GM21423 (cell line): ENCODE data around the gene CDK12.

Experiments
- ATAC-seq: cut with Tn5 transposase; IDR thresholded peaks from one replicate; pipeline ENCODE4 v1.9.1; 2021; ENCODE audit warnings: mild to moderate bottlenecking, moderate library complexity; ENCODE audit not compliant: unreplicated experiment

The CDK12 gene

GRCh38 chr17:39548494-39549225, 87.4 kb downstream of the CDK12 start:
- no peak for ATAC-seq

GRCh38 chr17:39549747-39550573, 88.7 kb downstream of the CDK12 start:
- no peak for ATAC-seq

GRCh38 chr17:39551879-39552278, 90.6 kb downstream of the CDK12 start:
- no peak for ATAC-seq

DNA sequence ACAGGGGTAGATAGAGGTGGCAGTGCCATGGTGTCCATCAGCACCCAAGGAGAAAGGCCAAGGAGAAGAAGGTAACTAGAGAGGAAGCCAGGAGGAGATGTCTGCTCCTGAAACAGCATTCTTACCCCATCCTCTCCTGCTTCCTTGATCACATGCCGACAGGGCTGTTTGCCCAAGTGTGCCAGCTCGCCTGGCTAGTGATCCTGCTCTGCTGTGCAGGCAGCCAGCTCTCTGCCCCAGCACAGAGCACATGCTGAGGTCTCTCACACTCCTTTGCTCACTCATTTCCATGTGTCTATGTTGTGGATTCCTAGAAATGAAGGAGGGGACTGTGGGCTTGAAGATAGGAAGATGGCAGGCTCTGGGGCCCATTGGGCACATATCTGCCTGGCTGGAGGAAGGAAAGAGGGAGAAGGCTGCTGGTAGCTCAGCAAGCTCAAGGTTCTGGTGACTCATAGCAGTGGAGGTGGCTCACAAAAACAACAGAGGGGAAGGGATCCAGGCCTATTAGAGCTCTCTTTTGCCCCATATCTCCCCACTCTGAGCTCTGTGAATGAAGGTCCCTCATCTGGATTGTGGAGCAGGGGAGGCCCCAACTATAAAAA, 92.2 kb downstream of the CDK12 start:
- no peak for ATAC-seq

- no peak for ATAC-seq
These were observed 94.1 kb downstream of the CDK12 start for GRCh38 chr17:39555368-39555767.

DNA sequence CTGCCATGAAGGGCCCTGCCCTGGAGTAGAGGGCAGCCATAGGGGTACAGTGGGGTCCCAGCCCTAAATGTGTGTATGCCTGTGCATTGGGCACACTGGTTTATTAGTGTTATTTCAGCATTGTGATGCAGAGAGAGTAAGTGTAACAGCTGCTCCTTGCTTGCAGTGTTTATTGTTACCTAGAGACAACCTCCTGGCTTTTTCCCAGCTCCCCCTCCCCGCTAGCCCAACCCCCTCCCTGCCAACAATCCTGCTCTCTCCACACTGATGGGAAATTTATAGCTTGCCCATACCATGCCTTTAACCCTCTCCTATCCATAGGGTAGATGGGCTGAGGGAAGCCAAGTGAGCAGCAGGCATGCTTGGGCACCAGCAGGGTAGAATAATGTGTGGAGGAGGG, 95.1 kb downstream of the CDK12 start:
- no peak for ATAC-seq

DNA sequence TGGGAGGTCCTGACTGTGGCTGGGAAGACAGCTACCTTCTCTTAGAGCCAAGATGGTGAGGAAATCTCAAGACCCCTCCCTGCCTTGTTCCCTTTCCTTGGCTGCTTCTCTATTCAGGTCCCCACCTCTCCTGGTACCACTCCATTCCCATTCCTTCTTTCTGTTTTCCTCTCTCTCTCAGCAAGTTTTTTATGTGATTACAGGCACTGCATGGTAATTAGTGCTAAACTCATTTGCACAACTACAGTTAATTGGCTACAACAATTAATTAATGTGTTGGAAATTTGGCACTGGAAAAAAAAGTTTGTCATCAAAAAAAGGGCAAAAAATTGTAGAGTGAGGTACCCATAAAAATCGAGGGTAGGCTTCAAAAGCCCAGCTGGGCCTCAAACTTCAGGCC, 101.1 kb downstream of the CDK12 start:
- no peak for ATAC-seq

DNA sequence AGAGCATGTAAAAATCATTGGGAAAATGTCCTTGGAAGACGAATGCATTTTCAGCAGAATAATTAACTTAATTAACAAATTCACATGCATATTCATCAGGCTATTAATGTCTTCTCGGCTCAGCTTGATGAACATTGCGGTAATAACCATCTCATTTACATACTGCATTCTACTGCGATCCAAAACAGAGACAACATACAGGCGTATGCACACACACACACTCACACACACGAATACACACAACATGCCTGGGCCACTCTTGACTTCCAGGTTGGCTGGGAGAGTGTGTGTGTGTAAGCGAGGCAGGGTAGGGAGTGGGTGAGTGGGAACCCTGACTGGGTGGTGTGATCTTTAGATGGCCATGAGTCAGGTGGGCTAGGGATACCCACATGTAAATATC, 101.7 kb downstream of the CDK12 start:
- no peak for ATAC-seq

- ATAC-seq: no peak
These were observed 102.2 kb downstream of the CDK12 start for GRCh38 chr17:39563476-39563875.

GRCh38 chr17:39564211-39564848, 103.0 kb downstream of the CDK12 start:
- ATAC-seq: no peak

DNA sequence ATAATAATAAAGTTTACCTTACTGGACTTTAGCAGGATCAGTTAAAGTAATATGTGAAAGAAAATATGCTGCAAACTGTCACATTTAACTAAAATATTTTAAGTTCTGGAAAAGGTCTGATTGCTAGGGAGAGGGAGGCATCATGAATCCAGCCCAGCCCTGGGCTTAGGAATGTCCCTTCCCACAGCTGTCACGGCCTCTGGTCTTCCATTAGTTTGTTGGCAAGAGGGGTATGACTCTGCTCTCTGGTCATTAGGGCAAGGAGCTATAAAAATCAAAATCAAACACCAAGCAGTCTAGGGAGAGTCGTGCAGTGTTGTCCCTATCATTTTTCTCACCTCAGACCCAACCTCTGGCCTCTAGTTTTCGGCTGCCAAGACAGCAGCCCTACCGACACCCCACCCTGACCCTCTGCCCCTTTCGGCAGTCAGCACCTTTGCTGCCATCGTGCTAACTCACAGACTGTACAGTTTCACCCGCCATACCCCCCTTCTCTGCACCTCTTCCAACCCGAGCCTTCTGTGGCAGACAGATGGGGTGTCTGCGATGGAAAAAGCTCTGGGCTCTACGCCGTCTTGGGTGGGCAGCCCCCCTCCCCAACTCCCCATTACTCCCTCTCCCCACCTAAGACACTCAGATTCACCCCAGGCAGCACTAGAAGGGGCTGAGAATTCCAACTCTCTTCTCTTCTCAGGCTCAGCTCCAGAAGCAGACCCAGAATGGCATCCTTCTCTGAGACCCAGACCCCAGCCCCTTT, 105.0 kb downstream of the CDK12 start:
- no peak for ATAC-seq

GRCh38 chr17:39568702-39569101, 107.4 kb downstream of the CDK12 start:
- ATAC-seq: no peak

DNA sequence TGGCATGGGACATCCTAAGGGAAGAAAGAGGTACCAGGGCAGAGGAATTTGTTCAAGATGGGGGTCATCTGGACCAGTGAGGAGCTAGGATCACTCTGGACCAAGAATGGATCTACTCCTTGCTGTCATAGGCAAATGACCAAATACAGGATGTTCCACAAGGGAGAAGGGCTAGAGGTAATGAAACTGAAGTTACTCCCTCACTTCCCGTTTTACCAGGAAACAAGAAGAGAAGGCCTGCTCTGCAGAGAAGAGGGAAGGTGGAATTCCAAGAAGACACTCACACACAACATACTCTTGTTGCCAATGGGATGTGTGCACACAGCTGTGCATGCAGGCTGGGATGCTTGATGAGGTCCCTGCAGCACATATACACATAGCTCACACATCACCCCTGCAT, 107.8 kb downstream of the CDK12 start:
- ATAC-seq: no peak

GRCh38 chr17:39572121-39572520, 110.8 kb downstream of the CDK12 start:
- no peak for ATAC-seq

- ATAC-seq: no peak
These were observed 112.4 kb downstream of the CDK12 start for GRCh38 chr17:39573447-39574298.

- no peak for ATAC-seq
These were observed 114.9 kb downstream of the CDK12 start for GRCh38 chr17:39576187-39576586.

- ATAC-seq: no peak
These were observed 117.0 kb downstream of the CDK12 start for GRCh38 chr17:39578272-39578671.

DNA sequence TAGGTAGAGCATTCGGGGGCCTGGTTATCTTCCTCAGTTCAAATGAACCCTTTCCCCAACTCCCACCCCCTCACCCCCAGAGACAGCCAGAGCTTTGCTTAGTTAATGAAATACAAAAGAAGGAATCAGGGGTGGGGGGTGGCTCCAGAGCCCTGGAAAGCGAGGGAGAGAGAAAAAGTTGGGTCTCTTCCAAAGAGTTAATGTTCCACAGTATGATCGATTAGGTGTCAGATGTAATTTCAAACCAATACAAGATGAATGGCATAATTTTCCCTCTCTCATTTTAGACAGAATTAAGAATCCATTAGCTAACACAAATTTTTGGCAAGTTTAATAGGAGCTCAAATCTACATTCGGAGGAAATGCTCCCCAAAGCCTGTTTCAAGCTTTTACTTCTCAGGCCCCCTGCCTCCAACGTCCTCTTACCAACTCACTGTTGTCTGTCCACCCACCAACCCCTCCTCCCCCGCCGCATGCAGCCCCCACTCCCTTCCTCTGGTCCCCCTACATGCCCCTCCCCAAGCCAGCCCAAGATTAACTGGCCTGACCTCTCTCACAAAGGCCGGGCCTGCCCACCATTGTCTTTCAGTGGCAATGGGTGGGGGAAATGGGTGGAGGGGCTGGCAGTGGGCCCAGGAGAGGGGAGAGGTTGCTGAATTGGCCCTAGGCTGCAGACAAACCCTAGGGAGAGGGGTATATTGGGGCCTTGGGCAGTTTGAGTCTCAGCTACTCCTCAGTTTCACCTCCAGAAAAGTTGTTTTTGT, 118.2 kb downstream of the CDK12 start:
- ATAC-seq: no peak

DNA sequence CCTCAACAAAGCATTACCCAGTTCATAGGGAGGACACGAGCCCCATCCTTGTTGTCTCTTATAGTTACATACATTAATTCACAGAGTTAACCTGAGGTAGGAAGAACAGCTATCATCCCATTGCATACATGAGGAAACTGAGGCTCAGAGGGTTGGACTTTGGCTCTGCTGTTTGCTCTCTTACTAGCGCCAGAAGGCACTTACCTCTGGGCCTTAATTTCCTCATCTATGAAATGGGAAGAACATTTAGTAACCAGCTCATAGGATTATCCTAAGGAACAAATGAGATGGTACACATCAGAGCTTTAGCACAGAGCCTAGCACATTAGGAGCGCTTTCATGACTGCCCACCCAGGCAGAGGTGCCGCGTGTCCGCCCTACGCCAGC, 118.8 kb downstream of the CDK12 start:
- ATAC-seq: no peak
